Activated CD8-positive, alpha-beta memory T cell treated with anti-CD3 and anti-CD28 coated beads for 48 hours (primary cell): ENCODE measurements around the gene KBTBD12.
"Not testable (repeated sequence)": the region's sequence is repeated elsewhere in the genome, so short reads cannot be mapped to it uniquely, and the experiment has no call there.

Source experiments
- DNase-seq, 3 experiments: peaks; one replicate each; pipeline ENCODE4 v3.0.0-alpha.2; 2020; ENCODE audit warnings: low read depth in 2 of 3, low spot score in 2 of 3

KBTBD12 gene

DNA sequence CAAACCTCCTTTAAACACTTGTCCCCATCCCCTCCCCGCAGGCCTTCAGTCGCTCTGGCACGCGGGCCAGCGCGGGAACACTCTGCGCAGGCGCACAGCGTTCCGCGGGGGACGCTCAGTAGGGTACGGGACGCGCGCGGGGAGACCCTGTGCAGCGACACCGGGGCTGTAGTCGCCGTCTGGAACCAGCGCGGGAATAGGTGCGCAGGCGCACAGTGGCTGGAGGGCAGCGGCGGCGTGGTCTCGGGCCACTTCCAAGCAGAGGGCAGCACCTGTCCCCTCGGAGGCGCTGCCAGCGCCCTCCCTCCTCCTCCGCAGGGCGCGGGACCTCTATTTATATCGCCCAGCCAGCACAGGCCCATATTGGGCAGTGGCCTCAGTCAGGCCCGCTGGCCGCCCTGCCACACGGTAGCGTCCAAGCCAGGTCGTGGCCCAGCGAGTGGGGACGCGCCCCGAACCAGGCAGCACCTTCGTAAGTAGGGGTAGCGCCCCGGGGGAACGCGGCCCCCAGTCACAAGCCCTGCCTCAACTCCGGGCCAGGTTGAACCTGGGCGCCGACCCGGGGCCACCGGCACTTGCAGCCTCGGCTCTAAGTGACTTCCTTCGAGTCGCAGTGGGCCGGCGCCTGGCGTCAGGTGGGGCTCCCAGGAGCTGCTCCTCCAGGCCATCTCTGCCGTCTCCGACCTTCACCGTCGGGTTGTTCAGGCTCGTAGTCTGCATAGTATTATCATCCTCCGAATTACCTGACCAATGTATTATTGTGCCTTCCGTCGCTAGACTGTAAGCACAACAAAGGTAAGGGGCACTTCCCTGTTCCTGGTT is at the start of gene KBTBD12:
TSS of gene KBTBD12 (plus strand) at position 118 of the 822 bp plus-strand sequence. CDS start 7,830 bp downstream, outside the sequence.
- no peak for DNase-seq

GRCh38 chr3:127865941-127866340 is 49.1 kb upstream of the KBTBD12 start:
- DNase-seq = no peak

- DNase-seq = no peak
Measured at GRCh38 chr3:127867412-127867811, 47.6 kb upstream of the KBTBD12 start.

- no peak for DNase-seq
Measured at GRCh38 chr3:127867986-127868385, 47.0 kb upstream of the KBTBD12 start.

DNA sequence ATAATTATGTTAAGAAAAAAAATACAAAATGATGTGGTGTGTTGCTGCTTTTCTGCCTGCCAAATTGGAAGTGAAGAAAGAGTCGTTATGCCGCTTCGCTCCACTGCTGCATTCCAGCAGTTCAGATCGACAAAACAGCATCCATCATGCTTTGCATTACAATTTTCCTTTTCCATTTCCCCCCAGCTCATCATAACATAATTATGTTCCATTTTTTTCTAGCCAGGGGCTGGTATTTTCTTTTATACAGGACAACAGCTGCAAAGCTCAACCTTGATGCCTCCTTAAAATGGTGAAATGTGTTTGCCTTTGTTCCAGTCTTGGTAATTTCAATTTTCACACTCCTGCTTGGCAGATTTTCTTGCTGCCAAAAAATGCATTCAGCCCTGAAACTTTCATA is 44.9 kb upstream of the KBTBD12 start:
- no peak for DNase-seq

- DNase-seq = not testable (repeated sequence)
Measured at GRCh38 chr3:127874097-127874496, 40.9 kb upstream of the KBTBD12 start.

GRCh38 chr3:127881586-127881985 is 33.4 kb upstream of the KBTBD12 start:
- DNase-seq = no peak

GRCh38 chr3:127884041-127884440 is 31.0 kb upstream of the KBTBD12 start:
- no peak for DNase-seq

DNA sequence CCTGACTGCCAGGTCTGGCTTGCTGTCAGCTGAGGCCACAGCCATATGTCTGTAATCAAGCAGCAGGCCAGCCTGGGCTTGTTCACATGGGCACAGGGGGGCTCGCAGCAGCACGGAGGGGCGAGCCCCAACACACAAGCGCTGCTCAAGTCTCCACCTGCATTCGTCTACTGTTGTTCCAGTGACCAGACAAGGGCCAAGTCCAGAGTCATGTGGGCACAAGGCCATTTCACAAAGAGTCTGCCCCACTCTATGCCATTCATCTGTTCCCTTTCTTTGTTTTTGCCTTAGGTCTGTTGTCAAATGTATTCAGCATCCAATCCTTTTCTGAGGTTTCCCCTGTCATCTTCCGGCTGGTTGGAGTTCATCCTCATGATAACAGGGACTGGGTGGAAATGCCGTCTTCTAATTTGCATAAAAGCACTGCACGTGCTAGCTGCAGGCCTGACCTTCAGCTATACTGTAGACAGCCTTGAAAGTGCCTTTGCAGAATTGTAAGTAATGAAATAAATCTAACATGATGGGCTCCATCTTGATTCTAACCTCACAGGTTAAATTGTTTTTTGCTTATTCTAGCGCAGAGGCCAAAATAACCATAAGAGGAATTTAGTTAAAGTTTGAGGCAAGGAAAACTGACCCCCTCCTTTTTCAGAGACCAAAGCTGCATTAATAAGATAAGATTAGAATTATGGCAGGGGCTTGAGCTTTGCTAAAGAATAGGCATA is 28.6 kb upstream of the KBTBD12 start:
- no peak for DNase-seq

GRCh38 chr3:127886956-127887231 is 28.1 kb upstream of the KBTBD12 start:
- DNase-seq = no peak

DNA sequence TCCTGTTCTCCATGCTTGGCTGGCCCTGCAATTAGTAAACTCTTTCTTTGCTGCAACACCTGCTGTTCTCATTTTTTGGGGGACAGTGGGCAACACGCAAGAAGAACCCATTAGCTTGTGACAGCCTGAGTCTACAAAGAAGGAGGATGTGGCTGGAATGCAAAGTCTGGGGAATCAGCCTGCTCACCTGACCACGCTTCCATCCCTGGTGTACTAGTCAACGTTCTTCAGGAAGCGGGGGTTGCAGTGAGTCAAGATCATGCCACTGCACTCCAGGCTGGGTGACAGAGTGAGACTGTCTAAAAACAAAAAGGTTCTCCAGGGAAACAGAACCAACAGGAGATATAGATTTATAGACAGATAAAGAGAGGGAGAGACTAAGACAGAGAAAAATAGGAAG is 27.7 kb upstream of the KBTBD12 start:
- no peak for DNase-seq

DNA sequence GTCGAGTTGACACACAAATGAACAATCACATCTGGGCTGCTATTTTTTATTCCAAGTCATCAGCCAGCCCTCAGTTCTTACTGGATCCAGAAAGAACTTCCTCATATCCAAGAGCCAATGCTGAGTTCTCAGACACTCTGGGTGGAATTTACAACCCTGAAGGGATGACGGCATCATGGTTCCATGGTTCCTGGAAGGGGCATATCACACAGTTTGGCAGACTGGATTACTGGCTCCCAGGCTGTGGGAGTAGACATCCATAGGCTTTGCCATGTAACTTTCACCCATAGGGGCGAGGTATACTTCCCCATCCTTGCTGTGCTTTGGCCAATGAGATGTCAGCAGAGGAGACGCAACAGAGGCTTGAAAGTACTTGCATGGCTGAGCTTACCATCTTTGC is 26.9 kb upstream of the KBTBD12 start:
- no peak for DNase-seq

GRCh38 chr3:127888564-127889107 is 26.4 kb upstream of the KBTBD12 start:
- DNase-seq = no peak

GRCh38 chr3:127889461-127889863 is 25.6 kb upstream of the KBTBD12 start:
- no peak for DNase-seq

DNA sequence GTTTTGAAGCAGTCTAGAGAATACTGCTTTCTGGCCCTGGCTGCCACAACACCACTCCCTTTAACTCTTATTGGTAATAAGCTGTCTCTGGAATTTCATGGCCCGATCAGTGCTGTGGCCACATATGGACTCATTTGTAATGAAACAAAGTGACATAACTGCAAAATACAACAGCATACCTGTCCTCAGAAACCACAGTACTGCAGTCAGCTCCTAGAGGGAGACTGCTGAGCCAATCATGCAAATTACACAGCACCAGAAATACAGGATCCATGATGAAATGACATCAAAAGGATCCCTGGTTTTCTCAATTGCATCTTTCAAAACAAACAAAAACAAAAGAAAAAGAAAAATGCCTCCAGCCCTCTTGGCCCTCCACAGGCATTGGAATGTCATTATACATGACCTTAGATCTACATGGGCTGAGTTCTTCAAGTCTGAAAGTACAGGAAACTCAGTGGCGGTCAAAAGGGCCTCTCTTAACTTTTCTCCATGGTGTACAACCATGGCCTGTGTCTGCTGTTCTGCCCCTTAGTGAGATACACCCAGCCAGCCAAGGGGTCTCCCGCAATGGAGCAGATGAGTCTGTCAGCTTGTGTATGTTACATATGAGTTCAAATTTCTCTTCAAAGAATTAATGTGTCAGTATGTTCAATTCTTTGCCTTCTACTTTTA is 24.9 kb upstream of the KBTBD12 start:
- no peak for DNase-seq

GRCh38 chr3:127890651-127891290 is 24.3 kb upstream of the KBTBD12 start:
- not testable (repeated sequence) for DNase-seq

DNA sequence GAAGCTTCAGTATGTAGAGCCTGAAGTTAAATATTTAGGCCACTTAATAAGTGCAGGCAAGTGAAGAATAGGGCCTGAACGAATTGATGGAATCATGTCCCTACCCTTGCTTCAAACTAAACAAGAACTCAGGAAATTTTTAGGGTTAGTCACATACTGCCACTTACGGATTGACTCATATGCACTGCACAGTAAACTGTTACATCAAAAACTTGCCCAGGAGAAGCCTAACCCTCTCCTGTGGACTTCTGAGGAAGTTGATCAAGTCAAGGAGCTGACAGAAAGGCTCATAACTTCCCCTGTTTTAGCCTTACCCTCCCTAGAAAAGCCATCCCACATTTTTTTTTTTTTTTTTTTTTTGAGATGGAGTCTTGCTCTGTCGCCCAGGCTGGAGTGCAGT is 20.6 kb upstream of the KBTBD12 start:
- no peak for DNase-seq

GRCh38 chr3:127899200-127899599 is 15.8 kb upstream of the KBTBD12 start:
- no peak for DNase-seq

GRCh38 chr3:127899766-127900165 is 15.3 kb upstream of the KBTBD12 start:
- no peak for DNase-seq

DNA sequence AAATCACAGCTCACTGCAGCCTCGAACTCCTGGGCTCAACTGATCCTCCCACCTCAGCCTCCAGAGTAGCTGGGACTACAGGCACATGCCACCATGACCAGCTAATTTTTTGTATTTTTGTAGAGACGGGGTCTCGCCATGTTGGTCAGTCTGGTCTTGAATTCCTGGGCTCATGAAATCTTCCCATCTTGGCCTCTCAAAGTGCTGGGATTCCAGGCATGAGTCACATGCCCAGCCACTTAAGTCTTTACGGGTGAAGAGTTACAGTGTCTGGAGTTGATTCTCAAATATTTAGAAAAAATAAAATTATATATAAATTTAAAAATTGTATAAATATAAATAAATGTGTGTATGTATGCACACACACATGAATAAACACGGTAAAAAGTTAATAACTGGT is 14.5 kb upstream of the KBTBD12 start:
- DNase-seq = no peak

DNA sequence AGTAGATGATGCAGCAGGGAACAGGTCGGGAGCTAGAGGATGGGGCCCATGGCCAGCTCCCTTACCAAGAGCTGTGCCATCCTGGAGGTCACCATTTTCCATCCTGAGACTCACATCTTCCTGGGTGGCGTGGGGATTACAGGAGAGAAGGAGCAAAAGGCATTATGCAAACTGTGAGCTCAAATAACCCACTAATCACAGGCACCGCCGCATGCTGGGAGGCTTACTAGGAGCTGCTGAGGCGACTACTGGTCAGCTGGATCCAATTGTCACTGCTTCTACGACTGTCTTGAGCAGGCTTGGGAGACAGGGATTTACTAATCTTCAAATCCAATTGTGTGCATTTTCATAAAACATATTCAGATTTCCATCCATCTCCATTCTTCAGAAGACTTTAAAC is 12.5 kb upstream of the KBTBD12 start:
- no peak for DNase-seq
